Measurements from ENCODE around the gene SPTSSA. TPM values are rescaled to one million over a fixed set of nuclear protein-coding genes. Genes with fewer than 3 reads are reported as not detected.
A peak's percentile ranks its signal among the peaks of the same experiment; 100 is the strongest.

The SPTSSA gene
- total RNA-seq, 4 donors from 2014 or later: 10.7 to 22.7 (median 16.5) TPM

- H3K4me3 ChIP-seq (ENCODE audit: low read depth, poor library complexity, severe bottlenecking): no peak overlapping the region
- TF ChIP-seq POLR2A (IDR thresholded peaks at IDR 0.05): no peak
- TF ChIP-seq, protein P1, sequence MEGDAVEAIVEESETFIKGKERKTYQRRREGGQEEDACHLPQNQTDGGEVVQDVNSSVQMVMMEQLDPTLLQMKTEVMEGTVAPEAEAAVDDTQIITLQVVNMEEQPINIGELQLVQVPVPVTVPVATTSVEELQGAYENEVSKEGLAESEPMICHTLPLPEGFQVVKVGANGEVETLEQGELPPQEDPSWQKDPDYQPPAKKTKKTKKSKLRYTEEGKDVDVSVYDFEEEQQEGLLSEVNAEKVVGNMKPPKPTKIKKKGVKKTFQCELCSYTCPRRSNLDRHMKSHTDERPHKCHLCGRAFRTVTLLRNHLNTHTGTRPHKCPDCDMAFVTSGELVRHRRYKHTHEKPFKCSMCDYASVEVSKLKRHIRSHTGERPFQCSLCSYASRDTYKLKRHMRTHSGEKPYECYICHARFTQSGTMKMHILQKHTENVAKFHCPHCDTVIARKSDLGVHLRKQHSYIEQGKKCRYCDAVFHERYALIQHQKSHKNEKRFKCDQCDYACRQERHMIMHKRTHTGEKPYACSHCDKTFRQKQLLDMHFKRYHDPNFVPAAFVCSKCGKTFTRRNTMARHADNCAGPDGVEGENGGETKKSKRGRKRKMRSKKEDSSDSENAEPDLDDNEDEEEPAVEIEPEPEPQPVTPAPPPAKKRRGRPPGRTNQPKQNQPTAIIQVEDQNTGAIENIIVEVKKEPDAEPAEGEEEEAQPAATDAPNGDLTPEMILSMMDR (IDR thresholded peaks at IDR 0.05): no peak
- no peak for DNase-seq (ENCODE audit: low spot score in 2 of 2)
- intact Hi-C loops (cut with DNase I; ENCODE audit: low total_unique reads): no loop called here
- 76 to 82% methylated on average over 2 of the region's 2 CpGs for WGBS, 2 donors
These were observed 40.0 kb upstream of the SPTSSA start for GRCh38 chr14:34502001-34502400.

GRCh38 chr14:34501004-34501580, 39.1 kb upstream of the SPTSSA start:
- 90 to 95% methylated on average over 4 to 5 of the region's 5 CpGs for WGBS, 2 donors
- intact Hi-C loops (cut with DNase I; ENCODE audit: low total_unique reads): no loop called here
- no peak for DNase-seq (ENCODE audit: low spot score in 2 of 2)
- no peak overlapping the region for H3K4me3 ChIP-seq (ENCODE audit: low read depth, poor library complexity, severe bottlenecking)
- no peak for TF ChIP-seq POLR2A (IDR thresholded peaks at IDR 0.05)
- TF ChIP-seq, protein P1 (IDR thresholded peaks at IDR 0.05): no peak

GRCh38 chr14:34498684-34499412, 36.8 kb upstream of the SPTSSA start:
- intact Hi-C loops (cut with DNase I; ENCODE audit: low total_unique reads): loop anchor here (5.0 kb wide), 1 partner anchor 167 kb away; no protein-coding TSS in a partner anchor
- TF ChIP-seq POLR2A (IDR thresholded peaks at IDR 0.05): no peak
- TF ChIP-seq, protein P1 (IDR thresholded peaks at IDR 0.05): no peak
- H3K4me3 ChIP-seq (ENCODE audit: low read depth, poor library complexity, severe bottlenecking): no peak overlapping the region
- no peak for DNase-seq (ENCODE audit: low spot score in 2 of 2)
- 84% methylated on average over 6 of the region's 6 CpGs for WGBS, 2 donors

DNA sequence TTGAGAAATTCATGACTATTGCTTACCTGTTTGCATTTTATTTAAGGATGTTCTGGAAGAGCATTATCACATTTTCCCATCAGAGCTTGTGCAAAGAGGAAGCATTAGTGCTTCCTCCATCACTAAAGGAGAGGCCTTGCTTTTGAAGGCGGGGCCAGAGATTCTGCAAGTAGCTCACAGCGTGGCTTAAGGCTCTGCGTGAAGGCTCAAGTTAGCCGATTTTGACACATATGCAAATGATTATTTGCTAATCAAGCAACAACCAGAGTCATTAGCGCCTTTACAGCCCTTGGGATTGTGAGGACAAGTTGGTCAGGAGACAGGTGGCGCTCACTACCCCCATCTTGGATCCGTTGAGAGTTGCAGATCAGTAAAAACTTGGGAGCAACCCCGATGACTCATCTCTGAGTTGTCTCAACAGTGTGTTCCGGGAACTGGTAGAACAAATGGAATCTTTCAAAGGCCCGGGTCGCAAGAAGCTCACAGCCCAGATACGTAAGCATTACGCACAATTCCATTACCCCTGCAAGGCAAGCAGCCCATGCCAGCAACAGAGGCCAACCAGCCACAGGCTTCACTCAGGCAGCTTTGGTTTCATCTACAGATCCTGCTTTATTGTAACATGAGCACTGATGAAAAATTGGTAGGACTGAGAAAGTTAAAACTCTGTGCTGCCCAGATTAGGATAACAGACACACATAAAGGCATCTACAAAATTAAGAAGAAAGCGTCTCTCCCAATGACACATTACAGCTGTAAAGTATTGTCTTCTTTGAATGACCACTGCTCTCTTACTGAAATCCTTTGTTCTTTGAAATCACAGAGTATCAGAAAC, 34.9 kb upstream of the SPTSSA start:
- TF ChIP-seq, protein P1 (IDR thresholded peaks at IDR 0.05): no peak
- TF ChIP-seq POLR2A (IDR thresholded peaks at IDR 0.05): no peak
- intact Hi-C loops (cut with DNase I; ENCODE audit: low total_unique reads): loop anchor here (5.0 kb wide), 1 partner anchor 165 kb away; no protein-coding TSS in a partner anchor
- no peak overlapping the region for H3K4me3 ChIP-seq (ENCODE audit: low read depth, poor library complexity, severe bottlenecking)
- peak; percentile 82 to 92 for DNase-seq (ENCODE audit: low spot score in 2 of 2)
- 15 to 21% methylated on average over 14 of the region's 14 CpGs for WGBS, 2 donors

- peak in 1 of 2 donors; percentile 25 for DNase-seq (ENCODE audit: low spot score in 2 of 2)
- intact Hi-C loops (cut with DNase I; ENCODE audit: low total_unique reads): loop anchor here (5.0 kb wide), 1 partner anchor 164 kb away; no protein-coding TSS in a partner anchor
- 56 to 74% methylated on average over 11 of the region's 11 CpGs for WGBS, 2 donors
These were observed 34.1 kb upstream of the SPTSSA start for GRCh38 chr14:34496007-34496678.

More at GRCh38 chr14:34496007-34496678, 34.1 kb upstream of the SPTSSA start:
- no peak overlapping the region for H3K4me3 ChIP-seq (ENCODE audit: low read depth, poor library complexity, severe bottlenecking)
- TF ChIP-seq, protein P1 (IDR thresholded peaks at IDR 0.05): no peak
- no peak for TF ChIP-seq POLR2A (IDR thresholded peaks at IDR 0.05)
